Measurements from ENCODE around the gene NSRP1. TPM values are rescaled to one million over a fixed set of nuclear protein-coding genes. Genes with fewer than 3 reads are reported as not detected.

The NSRP1 gene
- total and polyA plus RNA-seq, 2 of the 4 experiments (the other 2 are of a cell fraction): 3.4 to 14.2 TPM

DNA sequence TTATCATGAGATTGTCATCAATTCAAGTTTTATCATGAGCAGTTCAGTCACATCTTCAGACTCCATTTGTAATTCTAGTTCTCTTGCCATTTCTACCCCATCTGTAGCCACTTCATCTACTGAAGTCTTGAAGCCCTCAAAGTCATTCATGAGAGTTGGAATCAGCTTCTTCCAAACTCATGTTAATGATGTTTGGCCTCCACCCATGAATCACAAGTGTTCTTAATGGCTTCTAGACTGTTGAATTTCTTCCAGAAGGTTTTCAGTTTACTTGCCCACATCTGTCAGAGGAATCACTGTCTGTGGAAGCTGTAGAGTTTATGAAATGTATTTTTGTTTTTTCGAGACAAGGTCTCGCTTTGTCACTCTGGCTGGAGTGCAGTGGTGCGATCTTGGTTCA is 16.0 kb downstream of the NSRP1 start:
- Histone ChIP-seq H2BK20ac (ENCODE audit: low read depth, low read length) (no peak overlapping the region), H2BK120ac (ENCODE audit: low read depth, low read length) (no peak overlapping the region), H3K4ac (ENCODE audit: low read depth, low read length) (no peak overlapping the region), H3K56ac (ENCODE audit: extremely low read depth, insufficient read depth, low read length) (no peak overlapping the region), H3K4me3 (ENCODE audit: insufficient read depth, low read depth, low read length) (no peak overlapping the region), H3K27ac (ENCODE audit: insufficient read depth, low read length) (no peak overlapping the region), H3K4me2 (ENCODE audit: low read depth, low read length) (no peak overlapping the region), H2AK5ac (ENCODE audit: low read depth, low read length) (no peak overlapping the region), H3K36me3 (ENCODE audit: control insufficient read depth, insufficient read depth, low read length) (peaks cover 13% of the 10 kb centered on the region), H3K9ac (ENCODE audit: low read depth, low read length) (no peak overlapping the region), H2BK15ac (ENCODE audit: low read depth, low read length) (no peak overlapping the region), H2AK9ac (replicated peaks; ENCODE audit: low read depth, low read length, poor library complexity) (no peak overlapping the region), H3K27me3 (ENCODE audit: control insufficient read depth, insufficient read depth, low read length) (no peaks in the 10 kb centered on the region), H4K20me1 (ENCODE audit: insufficient read depth, low read length) (peaks cover 28% of the 10 kb centered on the region; the same call in 1 of the 2 replicates), H3K14ac (replicated peaks; ENCODE audit: low read depth, low read length) (no peak overlapping the region), H4K5ac (ENCODE audit: low read depth, low read length) (no peak overlapping the region), H3K23ac (ENCODE audit: low read depth, low read length) (no peak overlapping the region), H3K9me3 (ENCODE audit: control insufficient read depth, insufficient read depth, low read length) (no peaks in the 10 kb centered on the region), H3K79me1 (ENCODE audit: low read depth in 1 of 2, low read length in 2 of 2) (peaks cover 25 to 47% of the 10 kb centered on the region in 2 experiments), H2BK5ac (ENCODE audit: low read depth, low read length, poor library complexity, severe bottlenecking) (no peak overlapping the region), H4K91ac (ENCODE audit: insufficient read depth, low read depth, low read length) (no peak overlapping the region), H3K4me1 (ENCODE audit: control insufficient read depth, insufficient read depth, low read length) (no peaks in the 10 kb centered on the region), H4K8ac (ENCODE audit: low read depth in 2 of 2, low read length in 2 of 2) (no peak overlapping the region), H3K18ac (ENCODE audit: low read depth, low read length) (no peak overlapping the region), H3K9me1 (ENCODE audit: insufficient read depth, low read length) (peaks cover 9% of the 10 kb centered on the region), H2AFZ (replicated peaks; ENCODE audit: low read length, poor library complexity) (no peak overlapping the region)
- ATAC-seq (ENCODE audit: low read depth) (no peak), DNase-seq (no peak)
- no CpG with 5 or more reads among the region's 3 CpGs for WGBS, 2 experiments (ENCODE audit: extremely low coverage in 2 of 2, insufficient read length in 1 of 2)
- no TSS peak for BruUV-seq (replicated peaks)
- dilution Hi-C loops (cut with HindIII; ENCODE audit: low sequenced_read_pairs, unreplicated experiment) (no loop called here), in situ Hi-C loops (cut with MboI; ENCODE audit: low sequenced_read_pairs) (no loop called here), intact Hi-C loops (cut with micrococcal nuclease) (no loop called here)
- ChIA-PET POLR2A (ENCODE audit: unreplicated experiment) (interaction anchor here (0.6 kb wide), 1 partner anchor 28 kb away, joined by 3 read pairs; no protein-coding TSS in a partner anchor), CTCF (no interaction called here)
- TF ChIP-seq CHD1 (IDR thresholded peaks at IDR 0.05; ENCODE audit: low read depth, low read length) (no peak), CEBPB (IDR thresholded peaks at IDR 0.05; ENCODE audit: low read depth, low read length) (no peak), MXI1 (IDR thresholded peaks at IDR 0.05; ENCODE audit: borderline replicate concordance, low read depth, low read length) (no peak), RCOR1 (IDR thresholded peaks at IDR 0.05; ENCODE audit: insufficient replicate concordance, low read length) (no peak), FOS (IDR thresholded peaks at IDR 0.05; ENCODE audit: low read depth, low read length) (no peak), BHLHE40 (IDR thresholded peaks at IDR 0.05; ENCODE audit: low read depth, low read length) (no peak), MAFK (IDR thresholded peaks at IDR 0.05; ENCODE audit: low read depth, low read length) (no peak), MAZ (IDR thresholded peaks at IDR 0.05; ENCODE audit: borderline replicate concordance, low read depth, low read length) (no peak), RAD21 (IDR thresholded peaks at IDR 0.05; ENCODE audit: low read length) (no peak), RFX5 (IDR thresholded peaks at IDR 0.05; ENCODE audit: low read depth, low read length) (no peak), POLR2A (IDR thresholded peaks at IDR 0.05; ENCODE audit: low read depth, low read length) (no peak), SMC3 (IDR thresholded peaks at IDR 0.05; ENCODE audit: low read depth, low read length) (no peak), NFE2L2 (IDR thresholded peaks at IDR 0.05; ENCODE audit: low read depth, low read length) (no peak)
- TF ChIP-seq, protein P1, sequence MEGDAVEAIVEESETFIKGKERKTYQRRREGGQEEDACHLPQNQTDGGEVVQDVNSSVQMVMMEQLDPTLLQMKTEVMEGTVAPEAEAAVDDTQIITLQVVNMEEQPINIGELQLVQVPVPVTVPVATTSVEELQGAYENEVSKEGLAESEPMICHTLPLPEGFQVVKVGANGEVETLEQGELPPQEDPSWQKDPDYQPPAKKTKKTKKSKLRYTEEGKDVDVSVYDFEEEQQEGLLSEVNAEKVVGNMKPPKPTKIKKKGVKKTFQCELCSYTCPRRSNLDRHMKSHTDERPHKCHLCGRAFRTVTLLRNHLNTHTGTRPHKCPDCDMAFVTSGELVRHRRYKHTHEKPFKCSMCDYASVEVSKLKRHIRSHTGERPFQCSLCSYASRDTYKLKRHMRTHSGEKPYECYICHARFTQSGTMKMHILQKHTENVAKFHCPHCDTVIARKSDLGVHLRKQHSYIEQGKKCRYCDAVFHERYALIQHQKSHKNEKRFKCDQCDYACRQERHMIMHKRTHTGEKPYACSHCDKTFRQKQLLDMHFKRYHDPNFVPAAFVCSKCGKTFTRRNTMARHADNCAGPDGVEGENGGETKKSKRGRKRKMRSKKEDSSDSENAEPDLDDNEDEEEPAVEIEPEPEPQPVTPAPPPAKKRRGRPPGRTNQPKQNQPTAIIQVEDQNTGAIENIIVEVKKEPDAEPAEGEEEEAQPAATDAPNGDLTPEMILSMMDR (conservative IDR thresholded peaks at IDR 0.05; ENCODE audit: low read depth, low read length): no peak
- TF ChIP-seq, protein P2, sequence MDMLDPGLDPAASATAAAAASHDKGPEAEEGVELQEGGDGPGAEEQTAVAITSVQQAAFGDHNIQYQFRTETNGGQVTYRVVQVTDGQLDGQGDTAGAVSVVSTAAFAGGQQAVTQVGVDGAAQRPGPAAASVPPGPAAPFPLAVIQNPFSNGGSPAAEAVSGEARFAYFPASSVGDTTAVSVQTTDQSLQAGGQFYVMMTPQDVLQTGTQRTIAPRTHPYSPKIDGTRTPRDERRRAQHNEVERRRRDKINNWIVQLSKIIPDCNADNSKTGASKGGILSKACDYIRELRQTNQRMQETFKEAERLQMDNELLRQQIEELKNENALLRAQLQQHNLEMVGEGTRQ (IDR thresholded peaks at IDR 0.05; ENCODE audit: low read depth, low read length): no peak
- TF ChIP-seq, protein P3, sequence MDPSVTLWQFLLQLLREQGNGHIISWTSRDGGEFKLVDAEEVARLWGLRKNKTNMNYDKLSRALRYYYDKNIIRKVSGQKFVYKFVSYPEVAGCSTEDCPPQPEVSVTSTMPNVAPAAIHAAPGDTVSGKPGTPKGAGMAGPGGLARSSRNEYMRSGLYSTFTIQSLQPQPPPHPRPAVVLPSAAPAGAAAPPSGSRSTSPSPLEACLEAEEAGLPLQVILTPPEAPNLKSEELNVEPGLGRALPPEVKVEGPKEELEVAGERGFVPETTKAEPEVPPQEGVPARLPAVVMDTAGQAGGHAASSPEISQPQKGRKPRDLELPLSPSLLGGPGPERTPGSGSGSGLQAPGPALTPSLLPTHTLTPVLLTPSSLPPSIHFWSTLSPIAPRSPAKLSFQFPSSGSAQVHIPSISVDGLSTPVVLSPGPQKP (IDR thresholded peaks at IDR 0.05; ENCODE audit: borderline replicate concordance, low read depth, low read length): no peak

Data from IMR-90 (cell line).